GM21526 (cell line): ENCODE measurements around the gene ARSA.
"Not testable (repeated sequence)": the region's sequence is repeated elsewhere in the genome, so short reads cannot be mapped to it uniquely, and the experiment has no call there.

Experiments
- ATAC-seq: cut with Tn5 transposase; IDR thresholded peaks from one replicate; pipeline ENCODE4 v1.9.1; 2021; ENCODE audit warnings: moderate library complexity; ENCODE audit not compliant: unreplicated experiment, low FRiP score

The ARSA gene

DNA sequence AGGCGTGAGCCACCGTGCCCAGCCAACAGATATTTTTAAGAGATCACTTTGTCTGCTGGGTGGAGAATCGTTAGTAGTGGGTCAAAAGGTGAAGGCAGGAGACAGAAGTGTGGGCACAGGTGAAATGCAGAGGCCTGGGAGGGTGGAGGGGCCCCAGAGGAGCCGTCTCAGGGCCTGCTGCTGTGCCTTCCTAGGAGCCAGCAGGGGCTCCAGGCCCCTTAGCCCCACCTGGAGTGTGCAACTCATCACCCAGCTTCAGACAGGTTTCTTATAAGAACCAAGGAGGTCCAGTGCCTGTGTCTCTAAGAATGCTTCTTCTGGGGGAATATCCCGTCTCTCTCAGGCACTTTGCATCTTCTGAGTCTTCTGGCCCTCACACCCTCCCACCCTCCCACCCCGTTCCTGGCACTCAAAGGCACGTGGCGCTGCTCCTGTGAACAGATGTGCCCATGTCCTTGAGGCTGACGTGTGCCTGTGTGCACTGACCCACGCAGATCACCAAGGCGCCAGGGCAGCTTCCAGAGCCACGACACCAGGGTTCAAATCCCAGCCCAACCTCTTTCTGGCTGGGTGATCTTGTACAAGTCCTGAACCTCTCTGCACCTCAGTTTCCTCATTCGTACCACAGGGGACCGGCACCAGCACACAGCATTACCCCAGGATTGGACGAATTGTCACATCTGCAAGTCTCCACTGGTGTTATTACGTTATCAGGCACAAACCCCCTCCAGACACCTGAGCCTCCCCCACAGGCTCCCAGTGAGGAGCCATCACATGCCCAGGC, 3.4 kb downstream of the ARSA start:
- ATAC-seq: no peak

DNA sequence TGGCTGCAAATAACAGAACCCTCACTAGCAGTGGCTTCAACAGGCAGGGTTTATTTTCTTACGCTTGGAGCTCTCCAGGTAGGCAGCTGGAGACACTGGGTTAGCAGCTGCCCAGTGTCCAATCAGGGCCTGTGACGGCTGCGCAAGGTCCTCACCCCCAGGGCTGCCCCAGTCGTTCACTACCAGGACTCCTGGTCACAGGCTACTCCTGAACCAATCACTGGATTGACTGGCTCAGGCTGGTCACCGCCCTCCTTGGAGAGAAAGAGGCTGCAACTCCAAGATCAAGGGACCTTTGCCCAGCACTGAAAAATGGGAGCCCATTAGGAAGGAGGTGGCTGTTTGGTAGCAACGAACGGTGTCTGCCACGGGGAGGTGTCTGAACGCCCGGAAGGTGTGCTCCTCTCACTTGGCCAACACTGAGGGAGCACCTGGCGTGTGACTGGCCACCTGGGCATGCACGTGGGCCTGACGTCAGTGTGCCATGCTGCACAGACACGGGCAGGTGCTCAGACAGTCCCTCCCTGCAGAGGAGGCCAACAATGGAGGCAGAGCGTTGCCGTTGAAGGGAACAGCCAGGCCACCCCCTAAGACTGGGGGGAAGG, 5.1 kb downstream of the ARSA start:
- no peak for ATAC-seq

DNA sequence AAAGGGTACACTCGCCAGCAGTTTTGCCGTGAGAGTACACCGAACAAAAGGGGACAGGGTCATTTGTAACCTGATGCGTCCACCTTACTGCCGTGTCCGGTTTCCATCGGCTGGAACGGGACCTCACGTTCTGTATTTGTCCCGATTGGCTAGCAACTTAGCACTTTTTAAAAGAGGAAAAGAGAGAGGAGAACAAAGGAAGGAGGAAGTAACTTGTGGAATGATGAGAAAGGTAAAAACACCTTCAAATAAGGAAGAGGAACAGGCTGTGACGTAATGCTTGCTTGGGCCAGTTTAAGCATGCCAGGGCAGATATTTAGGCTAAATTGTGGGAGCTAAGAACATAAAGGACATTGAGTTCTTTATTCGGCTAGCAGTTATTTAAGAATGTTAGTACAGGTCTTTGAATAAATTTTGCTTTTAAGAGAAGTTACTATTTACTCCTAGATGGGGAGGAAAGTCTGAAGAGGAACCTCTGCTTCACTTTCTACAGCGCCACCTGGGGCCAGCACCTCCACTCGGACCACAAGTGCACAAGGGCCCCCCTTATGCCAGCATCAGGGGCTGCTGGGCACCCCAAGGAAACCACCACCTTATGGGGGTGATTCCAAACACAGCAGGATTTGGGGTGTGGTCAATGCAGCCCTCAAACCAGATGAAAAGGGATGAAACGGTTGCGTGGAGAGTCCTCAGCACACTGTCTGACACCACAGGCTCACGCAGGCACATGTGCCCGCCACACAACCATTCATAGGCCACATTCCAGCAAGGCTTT, 5.8 kb downstream of the ARSA start:
- no peak for ATAC-seq

DNA sequence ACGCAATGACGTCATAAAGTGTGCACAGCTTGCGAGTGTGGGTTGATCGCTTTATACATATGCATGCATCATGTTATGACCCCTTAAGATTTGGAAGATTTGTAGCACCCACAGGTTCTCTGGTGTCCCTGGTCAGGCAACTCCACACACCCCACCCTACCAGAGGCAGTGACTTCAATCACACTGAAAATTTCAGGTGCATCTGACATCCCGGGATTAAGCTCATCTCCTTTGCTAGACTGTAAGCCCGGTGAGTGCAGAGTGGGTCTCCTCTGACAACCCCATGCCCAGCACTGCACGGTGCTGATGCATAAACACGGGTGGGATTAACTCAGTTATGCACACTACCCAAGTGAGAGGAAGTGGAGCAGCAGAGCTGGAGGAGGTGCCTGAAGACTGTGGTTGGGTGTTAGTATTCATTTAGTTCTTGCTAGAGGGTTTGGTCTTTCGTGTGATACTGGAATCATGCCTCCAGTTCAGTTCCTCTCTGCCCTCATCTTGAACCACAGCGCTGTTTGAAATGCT, 6.5 kb downstream of the ARSA start:
- peak; percentile 12 for ATAC-seq

DNA sequence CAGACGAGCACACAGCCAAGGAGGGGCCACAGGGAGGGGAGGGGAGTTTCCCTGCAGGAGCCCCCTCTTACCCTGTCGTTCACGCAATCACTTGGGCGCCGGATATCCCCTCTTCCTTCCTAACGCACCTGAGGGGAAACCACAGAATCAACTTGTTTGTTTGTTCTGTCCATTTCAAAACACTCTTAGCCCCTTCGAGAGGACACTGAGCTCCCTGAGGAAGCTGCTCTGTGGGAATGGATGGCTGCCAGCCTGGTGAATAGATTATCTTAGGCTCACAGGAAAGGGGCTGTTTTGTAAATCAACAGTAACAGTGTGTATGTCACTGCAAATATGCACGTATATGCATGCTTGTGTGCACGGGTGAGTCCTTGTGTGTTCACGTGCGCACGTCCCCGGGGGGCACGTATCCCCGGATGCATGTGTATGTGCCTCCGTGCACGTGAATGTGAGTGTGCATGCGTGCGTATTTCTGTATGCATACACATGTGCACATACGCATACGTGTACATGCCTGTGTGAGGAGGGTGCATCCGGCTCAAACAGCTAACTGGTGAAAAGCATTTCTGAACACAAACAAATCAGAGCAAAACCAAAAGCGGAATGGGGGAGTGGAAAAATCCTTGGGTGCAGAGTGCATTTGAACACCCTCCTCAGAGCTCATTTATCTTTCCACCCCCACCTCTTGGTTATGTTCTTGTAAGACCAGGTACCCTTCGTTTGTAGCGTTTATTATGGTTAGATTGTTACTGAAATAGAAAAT, 7.2 kb downstream of the ARSA start:
- peak; percentile 41 for ATAC-seq

DNA sequence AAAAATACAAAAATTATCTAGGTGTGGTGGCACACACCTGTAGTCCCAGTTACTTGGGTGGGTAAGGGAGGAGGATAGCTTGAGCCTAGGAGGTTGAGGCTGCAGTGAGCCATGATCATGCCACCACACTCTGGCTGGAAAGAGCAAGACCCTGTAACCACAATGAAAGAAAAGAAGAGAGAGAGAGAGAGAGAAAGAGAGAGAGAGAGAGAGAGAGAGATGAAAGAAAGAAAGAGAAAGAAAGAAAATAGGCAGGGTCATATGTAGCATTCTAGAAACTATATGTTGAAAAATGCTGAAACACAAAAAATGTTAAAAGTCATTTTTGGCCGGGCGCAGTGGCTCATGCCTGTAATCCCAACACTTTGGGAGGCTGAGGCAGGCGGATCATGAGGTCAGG, 13.7 kb downstream of the ARSA start:
- not testable (repeated sequence) for ATAC-seq

DNA sequence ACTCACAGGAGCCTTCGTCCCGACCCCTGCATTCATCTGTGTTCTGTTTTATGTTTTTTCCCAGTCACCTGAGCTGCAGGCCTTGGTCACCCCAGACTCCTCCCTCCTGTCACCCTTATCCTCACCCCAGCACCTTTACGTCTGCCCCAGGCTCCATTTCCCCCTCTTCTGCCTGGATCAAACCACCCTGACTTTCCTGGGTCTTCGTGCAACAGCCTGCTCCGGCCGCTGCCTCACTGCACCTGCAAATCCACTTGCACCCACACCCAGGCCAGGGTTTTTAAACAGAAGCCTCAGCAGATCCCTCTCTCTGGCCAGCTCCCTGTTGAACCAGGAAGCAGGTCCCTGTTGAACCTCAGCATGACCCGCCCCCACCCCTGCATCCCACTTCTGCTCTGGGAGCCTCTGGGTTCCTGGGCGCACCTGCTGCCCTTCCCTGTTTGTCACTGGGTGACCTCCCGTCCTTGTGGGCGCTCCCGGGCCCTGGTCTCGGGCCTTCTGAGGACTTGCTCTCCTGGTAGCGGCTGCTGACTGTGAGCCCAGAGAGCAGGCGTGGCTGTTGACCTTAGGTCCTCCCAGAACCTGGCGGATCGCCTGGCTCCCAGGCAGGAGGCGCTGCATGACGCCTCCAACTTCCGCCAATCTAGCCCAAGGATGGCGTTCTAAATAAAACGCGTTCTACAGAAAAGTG, 14.5 kb downstream of the ARSA start:
- ATAC-seq: no peak

DNA sequence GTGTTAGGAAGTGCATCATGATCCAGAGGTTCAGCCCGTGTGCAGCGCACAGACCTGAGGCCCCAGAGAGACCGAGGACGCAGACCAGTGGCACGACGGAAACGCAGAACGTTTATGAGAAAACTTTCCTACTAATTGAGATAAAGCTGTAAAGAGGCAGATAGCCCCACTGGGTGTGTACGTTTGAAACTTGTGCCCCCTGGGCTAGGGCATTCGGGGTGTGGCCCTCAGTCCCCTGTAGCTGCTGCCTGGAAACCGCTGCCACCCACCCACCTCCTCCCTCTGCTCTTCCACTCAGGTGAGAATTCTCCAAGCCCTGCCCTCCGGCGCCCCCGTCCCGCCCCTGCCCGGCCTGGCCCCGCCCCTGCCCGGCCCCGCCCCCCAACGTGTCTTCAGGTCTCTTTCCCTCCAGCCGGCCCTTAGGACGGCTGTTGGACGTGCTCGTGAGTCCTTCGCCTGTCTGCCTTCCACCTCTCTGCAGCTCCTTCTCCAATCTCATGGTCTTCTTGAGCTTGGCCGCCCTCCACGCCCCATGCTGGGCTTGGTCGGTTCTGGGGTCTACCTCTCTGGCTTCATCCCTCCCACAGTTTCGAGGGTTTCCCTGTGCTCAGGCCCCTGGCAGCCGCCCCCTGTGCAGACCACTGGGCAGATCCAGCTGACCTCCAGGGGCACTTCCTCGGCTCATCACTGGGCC, 15.3 kb downstream of the ARSA start:
- no peak for ATAC-seq

DNA sequence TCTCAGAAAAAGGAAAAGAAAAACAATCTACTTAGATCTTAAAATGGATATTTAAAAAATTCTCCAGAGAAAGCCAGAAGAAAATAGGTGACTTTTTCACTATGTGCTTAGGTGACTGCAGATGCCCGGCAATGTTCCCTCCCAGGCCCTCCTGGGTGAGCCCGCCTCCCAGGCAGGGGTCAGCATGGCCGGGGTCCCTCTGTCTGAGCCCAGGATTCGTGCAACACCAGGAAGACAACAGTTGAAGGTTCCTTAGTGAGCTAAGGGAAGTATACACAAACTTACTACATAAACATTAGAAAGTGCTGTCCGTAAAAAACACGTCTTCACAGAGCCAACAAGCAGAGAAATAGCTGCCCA, 15.8 kb downstream of the ARSA start:
- ATAC-seq: no peak

DNA sequence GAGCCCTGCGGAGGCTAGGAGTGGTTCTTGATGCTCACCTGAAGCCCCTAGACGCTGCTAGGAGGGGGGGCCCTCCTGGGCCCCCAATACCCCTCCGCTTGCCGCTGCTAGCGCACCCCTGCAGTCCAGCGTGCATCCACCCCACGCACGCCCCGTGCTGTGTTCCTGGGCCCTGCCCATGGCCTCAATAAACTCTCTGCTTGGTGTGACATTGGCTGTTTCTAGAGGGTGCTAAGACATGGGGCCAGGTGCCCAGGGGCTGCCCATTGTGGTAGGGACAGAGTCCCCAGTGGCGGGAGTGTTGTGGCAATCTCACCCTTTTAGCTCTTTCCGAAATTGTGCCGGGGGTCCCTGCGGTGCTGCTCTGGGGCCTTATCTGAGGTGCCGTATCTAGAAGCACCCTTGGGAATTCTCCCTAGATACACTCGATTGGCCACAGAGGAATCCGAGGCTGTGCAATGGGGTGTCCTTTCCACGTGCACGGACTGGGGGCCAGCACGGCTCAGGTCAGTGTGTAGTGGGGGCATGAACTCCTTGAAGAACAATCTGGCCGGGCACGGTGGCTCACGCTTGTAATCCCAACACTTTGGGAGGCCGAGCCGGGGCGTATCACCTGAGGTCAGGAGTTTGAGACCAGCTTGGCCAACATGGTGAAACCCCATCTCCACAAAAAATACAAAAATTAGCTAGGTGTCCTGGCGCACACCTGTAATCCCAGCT, 16.5 kb downstream of the ARSA start:
- ATAC-seq: no peak

DNA sequence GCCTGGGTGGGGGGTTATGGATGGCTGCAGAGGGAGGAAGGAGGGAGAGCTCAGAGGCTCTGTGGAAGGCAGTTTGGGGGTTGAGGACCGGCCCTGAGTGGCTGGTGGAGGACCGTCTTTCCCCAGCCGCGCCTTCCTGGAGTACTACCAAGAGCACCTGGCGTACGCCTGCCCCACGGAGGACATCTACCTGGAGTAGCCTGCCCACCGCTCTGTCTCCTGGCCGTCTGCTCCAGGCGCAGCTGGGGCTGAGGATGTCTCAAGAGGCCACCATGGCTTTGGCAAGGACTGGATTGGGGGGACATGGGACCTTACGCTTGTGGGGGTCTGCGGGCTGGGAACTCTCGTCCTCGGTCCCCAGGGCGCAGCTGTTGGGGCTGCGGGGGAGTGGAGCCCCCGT, 17.4 kb downstream of the ARSA start:
- no peak for ATAC-seq

DNA sequence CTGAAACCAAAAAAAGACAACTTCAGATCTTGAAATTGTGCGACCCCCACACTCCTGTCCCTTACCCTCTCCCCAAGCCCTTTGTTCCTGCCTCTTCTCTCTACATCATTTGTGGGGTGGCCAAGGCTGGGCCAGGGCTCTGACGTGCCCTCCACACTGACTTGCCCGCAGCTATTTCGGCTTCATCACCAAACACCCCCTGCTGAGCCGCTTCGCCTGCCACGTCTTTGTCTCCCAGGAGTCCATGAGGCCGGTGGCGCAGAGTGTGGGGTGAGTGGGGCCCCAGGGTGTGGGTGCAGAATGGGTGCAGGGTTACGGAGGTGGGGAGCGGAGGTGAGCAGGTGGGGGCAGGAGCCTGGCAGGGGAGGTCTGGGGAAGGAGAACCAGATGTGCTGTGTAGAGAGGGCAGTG, 17.9 kb downstream of the ARSA start:
- ATAC-seq: no peak

DNA sequence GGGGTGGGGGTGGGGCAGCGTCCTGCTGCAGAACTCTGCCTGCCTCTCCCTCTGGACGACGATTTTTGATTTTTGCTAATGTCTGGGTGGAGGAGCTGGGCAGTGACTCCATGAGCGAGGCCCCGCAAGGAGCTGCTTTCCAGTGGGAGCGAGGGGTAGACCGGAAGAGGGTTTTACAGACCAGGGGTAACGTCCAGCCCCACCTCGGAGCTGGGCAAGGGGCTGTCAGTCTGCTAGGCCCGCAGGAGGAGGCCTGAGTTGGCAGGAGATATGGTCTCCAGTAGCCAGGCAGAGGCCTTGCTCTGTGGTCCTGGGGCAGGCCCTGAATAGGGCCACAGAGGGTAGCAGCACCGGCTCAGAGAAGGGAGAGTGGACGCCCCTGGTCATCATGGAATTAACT, 18.4 kb downstream of the ARSA start:
- ATAC-seq: no peak

DNA sequence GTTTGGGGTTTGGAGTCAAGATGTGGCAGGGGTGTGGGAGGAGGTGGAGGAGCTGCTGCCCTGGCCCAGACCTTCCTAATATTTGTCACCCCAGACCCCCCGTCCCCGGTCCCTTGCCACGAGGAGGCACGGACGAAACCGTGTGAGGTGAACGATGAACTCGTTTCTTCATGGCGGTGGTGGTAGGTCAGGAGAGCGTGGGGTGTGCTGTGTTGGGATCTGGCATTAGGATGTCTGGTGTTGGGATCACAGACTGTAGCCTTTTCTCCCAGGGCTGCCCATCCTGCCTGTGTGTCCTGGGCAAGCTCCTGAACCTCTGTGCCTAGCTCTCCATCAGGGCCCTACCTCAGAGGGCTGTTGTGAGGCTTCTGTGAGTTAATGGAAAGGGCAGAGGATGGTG, 19.0 kb downstream of the ARSA start:
- no peak for ATAC-seq

DNA sequence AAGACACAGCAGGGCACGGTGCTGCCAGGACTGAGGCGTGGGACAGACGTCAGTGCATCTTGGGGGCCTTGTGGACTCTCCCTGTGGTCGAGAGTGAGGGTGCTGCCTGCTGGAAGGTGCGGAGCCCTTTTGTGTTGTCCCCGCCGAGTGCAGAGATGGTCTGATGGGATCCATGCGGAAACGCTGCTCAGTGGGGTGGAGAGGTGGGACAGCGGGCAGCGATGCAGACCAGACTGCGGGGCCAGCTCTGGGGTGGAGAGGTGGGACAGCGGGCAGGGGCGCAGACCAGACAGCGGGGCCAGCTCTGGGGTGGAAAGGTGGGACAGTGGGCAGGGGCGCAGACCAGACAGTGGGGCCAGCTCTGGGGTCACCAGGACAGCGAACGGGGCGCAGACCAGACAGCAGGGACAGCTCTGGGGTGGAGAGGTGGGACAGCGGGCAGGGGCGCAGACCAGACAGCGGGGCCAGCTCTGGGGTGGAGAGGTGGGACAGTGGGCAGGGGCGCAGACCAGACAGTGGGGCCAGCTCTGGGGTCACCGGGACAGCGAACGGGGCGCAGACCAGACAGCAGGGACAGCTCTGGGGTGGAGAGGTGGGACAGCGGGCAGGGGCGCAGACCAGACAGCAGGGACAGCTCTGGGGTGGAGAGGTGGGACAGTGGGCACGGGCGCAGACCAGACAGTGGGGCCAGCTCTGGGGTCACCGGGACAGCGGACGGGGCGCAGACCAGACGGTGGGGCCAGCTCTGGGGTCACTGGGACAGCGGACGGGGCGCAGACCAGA, 19.7 kb downstream of the ARSA start:
- ATAC-seq: not testable (repeated sequence)

DNA sequence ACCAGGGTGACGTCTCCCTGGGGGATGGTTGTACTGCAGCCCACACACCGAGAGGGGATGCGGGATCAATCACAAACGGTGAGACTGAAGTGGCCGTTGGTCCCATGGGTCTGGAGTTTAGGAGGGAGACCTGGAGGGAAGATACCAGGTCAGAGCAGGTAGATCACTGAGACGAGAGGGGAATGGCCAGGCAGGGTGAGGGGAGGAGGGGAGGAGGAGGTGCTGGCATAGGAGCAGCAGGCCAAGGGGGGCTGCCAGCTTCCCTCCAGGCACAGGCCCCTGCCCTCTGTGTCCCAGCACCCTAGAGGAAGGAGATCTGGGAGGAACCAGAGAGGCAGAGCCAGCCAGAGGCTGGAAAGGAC, 20.3 kb downstream of the ARSA start:
- ATAC-seq: no peak

DNA sequence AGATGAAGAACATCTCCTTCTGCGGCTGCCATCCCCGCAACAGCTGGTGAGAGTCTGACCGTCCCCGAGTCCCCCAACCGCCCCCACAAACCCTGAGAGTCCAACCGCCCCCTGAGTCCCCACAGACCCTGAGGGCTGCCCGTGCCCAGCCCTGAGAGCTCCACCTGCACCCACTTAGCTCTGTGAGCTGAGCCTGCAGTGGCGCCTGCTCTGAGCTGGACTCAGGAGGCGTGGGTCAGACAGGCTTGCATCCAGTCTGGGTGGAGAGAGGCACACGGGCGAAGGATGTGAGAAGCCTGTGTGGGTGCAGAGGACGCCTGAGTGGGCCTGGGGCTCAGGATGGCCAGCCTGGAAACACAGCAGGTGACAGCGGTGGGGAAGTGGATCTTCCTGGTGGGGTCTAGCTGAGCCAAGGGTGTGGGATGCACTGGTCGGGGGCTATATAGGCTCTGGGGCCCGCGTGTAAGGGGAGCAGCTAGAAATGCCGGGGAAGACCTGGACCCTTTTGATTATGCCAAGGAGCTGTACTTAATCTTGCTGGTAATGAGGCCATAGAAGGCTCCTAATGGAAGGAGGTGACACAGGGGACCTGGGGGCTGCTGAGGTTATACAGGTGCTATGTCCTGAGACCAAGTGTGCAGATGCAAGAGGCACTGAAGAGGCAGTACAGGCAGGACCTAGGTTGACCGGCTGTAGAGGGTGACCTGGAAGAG, 20.9 kb downstream of the ARSA start:
- ATAC-seq: no peak
